AG09319 (cell line): Measurements from ENCODE around the gene NAALADL1.

ENCODE experiments used
- DNase-seq: peaks from one replicate; pipeline ENCODE4 v3.0.0-alpha.2; 2010; ENCODE audit warnings: low read depth; ENCODE audit errors: extremely low read depth
- CTCF ChIP-seq: IDR thresholded peaks from 2 replicates; pipeline ENCODE4 v1.5.1; 2011; ENCODE audit warnings: low read depth, mild to moderate bottlenecking, inconsistent platforms, low read length, moderate library complexity

NAALADL1 gene

DNA sequence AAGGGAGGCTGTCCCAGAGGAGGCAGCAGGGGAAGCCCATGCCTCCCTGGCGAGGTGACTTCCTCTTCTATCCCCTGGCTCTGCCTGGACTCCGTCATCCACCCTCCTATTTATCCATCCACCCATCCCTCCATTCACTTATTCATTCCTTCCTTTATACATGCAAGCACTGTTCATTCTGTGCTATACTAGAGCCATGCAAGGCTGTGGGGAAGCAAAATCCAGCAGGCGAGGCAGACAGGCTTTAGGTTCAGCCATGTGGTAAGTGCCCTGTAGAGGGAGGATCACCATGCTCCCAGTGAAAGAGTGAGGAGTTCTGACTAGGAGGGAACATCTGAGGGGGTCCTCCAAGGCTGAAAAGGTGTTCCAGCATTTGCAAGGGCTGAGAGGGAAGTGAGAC lies 1.2 kb upstream of the NAALADL1 start:
- no peak for DNase-seq
- no peak for TF ChIP-seq CTCF

DNA sequence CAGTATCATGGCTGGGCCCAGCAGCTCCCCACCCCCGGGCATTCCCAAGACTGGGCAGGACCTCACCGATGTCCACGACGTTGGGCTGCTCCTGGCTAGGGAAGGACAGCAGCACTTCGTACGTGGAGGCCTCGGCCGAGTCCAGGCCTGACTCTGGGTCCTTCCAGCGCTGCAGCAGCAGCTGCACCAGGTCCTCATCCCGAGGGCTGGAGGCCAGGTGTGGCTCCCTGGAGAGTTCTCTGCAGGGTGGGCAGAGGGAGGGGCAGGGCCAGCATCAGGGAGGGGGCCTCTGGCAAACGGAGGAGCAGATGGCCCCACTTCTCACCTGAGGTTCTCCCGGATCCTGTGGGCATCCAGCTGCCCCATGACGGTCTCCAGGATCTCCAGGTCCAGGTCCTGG lies 341 bp downstream of the NAALADL1 start:
- no peak for DNase-seq
- TF ChIP-seq CTCF = no peak

- no peak for DNase-seq
Measured at GRCh38 chr11:65057526-65057925, 827 bp downstream of the NAALADL1 start.

GRCh38 chr11:65056999-65057398 lies 1.4 kb downstream of the NAALADL1 start:
- no peak for TF ChIP-seq CTCF
- no peak for DNase-seq

More at GRCh38 chr11:65057526-65057925, 827 bp downstream of the NAALADL1 start:
- TF ChIP-seq CTCF = no peak

DNA sequence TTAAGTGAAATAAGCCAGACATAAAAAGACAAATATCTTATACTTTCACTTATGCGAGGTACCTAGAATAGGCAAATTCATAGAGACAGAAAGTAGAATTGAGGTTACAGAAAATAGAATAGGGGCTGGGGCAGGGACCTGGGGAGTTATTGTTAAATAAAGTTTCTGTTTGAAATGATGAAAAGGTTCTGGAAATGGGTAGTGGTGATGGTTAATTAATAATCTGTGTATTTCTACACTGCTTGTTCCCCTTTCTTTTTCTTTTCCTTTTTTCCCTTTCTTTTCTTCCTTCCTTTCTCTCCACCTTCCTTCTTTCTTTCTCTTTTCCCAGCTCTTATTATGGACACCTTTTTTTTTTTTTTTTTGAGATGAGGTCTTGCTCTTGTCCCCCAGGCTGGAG lies 2.8 kb downstream of the NAALADL1 start:
- no peak for TF ChIP-seq CTCF
- no peak for DNase-seq

DNA sequence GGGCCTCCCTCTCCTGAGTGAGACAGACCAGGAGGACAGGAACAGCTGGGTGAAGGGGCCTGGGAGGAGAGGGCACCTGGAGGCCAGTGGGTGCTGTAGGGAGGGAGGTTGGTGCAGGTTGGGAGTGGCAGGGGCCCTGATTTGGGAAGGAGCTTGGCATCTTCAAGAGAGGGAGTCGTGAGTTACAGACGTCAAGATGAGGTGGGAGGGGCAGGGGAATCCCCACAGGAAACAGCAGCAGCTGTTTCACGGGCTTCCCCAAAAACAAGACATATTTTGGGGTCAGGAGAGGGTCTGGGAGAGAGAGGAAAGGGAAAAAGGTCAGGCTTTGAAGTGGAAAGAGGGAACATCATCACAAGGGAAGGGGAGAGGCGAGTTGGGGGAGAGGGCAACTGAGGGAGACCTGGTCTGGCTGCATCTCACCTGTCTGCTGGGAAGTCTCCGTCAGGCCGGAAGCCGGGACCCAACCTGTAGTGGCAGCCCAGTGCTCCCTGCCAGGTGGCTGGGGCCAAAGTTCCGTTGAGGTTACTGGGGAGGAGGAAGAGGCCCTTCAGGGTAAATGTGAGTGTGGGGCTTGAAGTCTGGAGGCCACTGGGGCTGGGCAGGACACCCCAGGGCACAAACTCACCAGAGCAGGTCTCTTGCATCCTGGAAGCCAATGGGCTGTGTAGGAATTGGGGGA lies 4.4 kb downstream of the NAALADL1 start:
- DNase-seq = no peak
- no peak for TF ChIP-seq CTCF

DNA sequence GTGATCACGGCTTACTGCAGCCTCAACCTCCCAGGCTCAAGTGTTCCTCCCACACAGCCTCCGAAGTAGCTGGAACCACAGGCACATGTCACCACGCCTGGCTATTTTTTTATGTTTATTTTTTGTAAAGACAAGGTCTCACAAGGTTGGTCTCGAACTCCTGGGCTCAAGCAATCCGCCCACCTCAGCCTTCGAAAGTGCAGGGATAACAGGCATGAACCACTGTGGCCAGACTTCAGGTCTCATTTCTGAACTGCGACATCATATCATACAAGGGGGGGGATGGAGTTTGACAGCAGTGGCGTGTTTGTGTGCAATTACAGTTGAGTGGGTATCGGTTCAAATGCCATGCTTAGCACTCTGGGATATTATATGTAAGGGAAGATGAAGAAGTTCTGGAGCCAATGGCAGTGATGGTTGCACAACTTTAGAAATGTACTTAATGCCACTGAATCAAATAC lies 6.9 kb downstream of the NAALADL1 start:
- no peak for TF ChIP-seq CTCF
- no peak for DNase-seq
